Stimulated activated naive CD8-positive, alpha-beta T cell treated with anti-CD3 and anti-CD28 coated beads, Interleukin-15, Interleukin-2, amounts not matched to agents 100 U/mL and 50 U/mL, for 24 hours (primary cell): ENCODE results near the gene SLC4A5.
"Not testable (repeated sequence)": the region's sequence is repeated elsewhere in the genome, so short reads cannot be mapped to it uniquely, and the experiment has no call there.

Experiments
- ATAC-seq: fragments of 150-1000 bp; cut with Tn5 transposase; one replicate; pipeline ENCODE4 v1.10.0; 2021
- DNase-seq: peaks from one replicate; pipeline ENCODE4 v3.0.0; 2021

SLC4A5 gene

GRCh38 chr2:74232426-74232825 is 110.8 kb downstream of the SLC4A5 start:
- DNase-seq (no peak), ATAC-seq (no peak)

DNA sequence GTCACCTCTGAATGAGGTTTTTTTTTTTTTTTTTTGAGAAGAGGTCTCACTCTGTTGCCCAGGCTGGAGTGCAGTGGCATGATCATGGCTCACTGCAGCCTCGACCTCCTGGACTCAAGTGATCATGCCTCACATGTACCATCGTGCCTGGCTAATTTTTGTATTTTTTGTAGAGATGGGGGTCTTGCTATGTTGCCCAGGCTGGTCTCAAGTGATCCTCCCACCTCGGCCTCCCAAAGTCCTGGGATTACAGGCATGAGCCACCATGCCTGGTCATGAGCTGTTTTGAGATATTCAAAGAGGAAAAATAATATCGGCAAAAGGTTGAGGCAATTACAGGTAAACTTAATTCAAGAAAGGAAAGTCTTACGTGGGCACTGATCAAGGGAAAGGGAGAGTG is 113.4 kb downstream of the SLC4A5 start:
- not testable (repeated sequence) for DNase-seq

GRCh38 chr2:74228772-74229171 is 114.4 kb downstream of the SLC4A5 start:
- no peak for ATAC-seq
- no peak for DNase-seq

More for the DNA sequence above, 113.4 kb downstream of the SLC4A5 start:
- not testable (repeated sequence) for ATAC-seq

GRCh38 chr2:74227646-74228045 is 115.6 kb downstream of the SLC4A5 start:
- no peak for ATAC-seq

GRCh38 chr2:74226648-74227213 is 116.5 kb downstream of the SLC4A5 start:
- ATAC-seq: no peak

More at GRCh38 chr2:74227646-74228045, 115.6 kb downstream of the SLC4A5 start:
- no peak for DNase-seq

DNA sequence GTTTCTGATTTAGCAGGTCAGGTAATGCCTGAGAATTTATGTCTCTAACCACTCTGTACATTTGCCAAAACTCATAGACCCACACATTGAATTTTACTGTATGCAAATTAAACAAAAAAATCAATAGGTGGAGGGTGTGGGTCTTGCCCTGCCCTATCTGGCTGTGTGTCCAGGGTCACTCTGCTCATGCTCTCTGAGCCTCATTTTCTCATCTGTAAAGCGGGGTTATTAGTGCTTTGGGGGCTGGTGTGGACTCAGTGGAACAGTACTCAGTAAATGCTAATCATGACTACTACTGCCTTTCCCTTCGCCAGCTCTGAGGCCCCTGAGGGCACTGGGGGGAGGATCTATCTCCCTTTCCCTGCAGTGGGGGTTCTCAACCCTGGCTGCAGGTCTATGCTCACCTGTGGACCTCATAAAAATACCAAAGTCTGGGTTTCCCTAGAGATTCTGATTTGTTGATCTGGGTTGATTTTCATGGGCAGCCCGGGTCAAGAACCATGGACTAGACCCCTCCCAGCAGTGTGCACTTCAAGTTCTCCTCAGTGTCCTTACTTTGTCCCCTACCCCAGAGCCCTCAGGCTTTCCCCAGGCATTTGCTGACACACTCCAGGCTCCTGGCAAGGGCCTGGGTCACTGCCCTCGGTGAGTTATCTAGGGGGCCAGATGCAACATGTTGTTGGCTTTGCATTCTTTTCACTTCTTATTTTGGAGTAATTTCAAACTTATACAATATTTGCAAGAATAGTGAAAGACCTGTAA is 117.3 kb downstream of the SLC4A5 start:
- no peak for ATAC-seq

More at GRCh38 chr2:74226648-74227213, 116.5 kb downstream of the SLC4A5 start:
- DNase-seq: no peak

GRCh38 chr2:74223941-74224770 is 119.1 kb downstream of the SLC4A5 start:
- DNase-seq (no peak), ATAC-seq (peak; percentile 15)

More for the DNA sequence above, 117.3 kb downstream of the SLC4A5 start:
- DNase-seq: no peak

- ATAC-seq (no peak), DNase-seq (no peak)
Observed at GRCh38 chr2:74222300-74222650, 120.9 kb downstream of the SLC4A5 start.

GRCh38 chr2:74221604-74222299 is 121.5 kb downstream of the SLC4A5 start:
- ATAC-seq: no peak
- DNase-seq: no peak

GRCh38 chr2:74221091-74221490 is 122.1 kb downstream of the SLC4A5 start:
- DNase-seq: no peak

DNA sequence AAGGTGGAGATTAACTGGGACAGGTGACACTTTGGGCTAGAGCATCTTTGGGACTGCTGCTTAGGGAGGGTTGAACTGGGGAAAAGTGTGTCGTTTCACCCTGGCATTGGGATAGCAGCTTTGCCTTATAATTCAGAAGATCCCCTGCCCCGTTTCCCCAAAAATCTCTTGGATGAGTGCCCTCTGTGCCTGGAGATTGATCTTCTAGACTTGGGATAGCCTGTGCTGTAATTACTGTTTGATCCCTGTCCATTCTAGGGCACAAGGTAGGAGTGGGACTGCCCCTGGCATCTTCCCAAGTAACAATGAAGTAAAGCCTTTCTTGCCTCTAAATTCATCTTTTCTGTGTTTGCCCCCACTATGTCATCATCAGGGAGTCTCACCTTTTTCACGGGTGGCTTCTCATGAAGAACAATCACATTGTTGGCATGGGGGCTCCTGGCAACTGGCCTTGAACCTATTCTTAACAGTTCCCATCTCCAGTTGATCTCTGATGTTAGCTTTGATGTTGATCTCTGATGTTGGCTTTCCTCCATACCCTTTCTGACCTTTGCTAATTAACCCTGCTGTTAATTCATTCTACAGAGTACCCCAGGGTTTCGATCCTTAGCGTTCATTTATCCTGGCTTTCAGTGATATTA is 123.2 kb downstream of the SLC4A5 start:
- ATAC-seq (no peak), DNase-seq (no peak)

More at GRCh38 chr2:74221091-74221490, 122.1 kb downstream of the SLC4A5 start:
- ATAC-seq: no peak

DNA sequence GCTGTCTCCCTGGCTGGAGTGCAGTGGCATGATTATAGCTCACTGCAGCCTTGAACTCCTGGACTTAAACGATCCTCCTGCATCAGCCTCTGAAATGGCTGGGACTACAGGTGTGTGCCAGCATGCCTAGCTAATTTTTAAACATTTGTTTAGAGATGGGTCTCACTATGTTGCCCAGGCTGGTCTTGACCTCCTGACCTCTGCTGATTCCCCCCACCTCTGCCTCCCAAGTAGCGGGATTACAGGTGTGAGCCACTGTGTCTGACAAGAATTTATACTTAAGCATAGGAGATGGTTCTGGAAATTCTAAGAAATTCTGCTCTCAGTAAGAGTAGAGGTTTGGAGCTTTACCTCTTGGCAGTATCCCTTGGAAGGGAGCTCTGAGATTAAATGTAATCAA is 126.6 kb downstream of the SLC4A5 start:
- DNase-seq (no peak), ATAC-seq (no peak)

GRCh38 chr2:74215771-74216170 is 127.4 kb downstream of the SLC4A5 start:
- not testable (repeated sequence) for DNase-seq, ATAC-seq

- no peak for DNase-seq
- no peak for ATAC-seq
Observed at GRCh38 chr2:74212702-74213410, 130.4 kb downstream of the SLC4A5 start.

GRCh38 chr2:74206180-74206688 is 137.0 kb downstream of the SLC4A5 start:
- ATAC-seq (peak; percentile 88), DNase-seq (peak; percentile 50)

DNA sequence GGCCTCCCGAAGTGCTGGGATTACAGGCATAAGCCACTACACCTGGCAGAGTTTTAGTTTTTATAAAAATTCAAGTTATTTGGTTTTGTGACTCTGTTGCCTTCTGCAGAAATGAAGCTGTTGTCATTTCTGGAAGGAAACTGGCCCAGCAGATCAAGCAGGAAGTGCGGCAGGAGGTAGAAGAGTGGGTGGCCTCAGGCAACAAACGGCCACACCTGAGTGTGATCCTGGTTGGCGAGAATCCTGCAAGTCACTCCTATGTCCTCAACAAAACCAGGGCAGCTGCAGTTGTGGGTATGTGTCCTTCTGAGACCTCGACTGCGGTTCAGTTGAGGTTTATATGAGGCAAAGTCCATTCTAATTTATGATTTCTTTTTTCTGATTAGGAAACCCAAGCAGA is 137.6 kb downstream of the SLC4A5 start:
- no peak for DNase-seq

GRCh38 chr2:74205113-74205512 is 138.1 kb downstream of the SLC4A5 start:
- no peak for ATAC-seq

More for the DNA sequence above, 137.6 kb downstream of the SLC4A5 start:
- ATAC-seq: no peak

DNA sequence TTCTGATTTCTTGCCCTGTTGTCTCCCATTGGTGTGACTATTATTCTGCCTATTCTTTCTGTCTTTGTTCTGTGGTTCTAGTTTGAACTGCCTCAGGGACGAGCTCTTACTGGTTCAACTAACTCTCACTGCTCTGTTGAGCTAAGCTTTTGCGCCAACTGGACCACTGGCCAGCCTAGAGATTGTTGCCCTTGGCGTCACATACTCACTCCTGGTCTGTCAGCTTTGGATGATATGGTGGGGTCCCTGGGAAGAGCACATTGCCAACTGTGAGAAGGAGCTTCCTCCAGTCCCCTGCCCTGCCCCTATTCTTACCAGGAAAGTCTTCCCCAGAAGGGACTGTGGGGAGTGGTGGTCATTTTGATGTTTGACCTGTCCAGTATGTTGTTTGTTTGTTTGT is 138.8 kb downstream of the SLC4A5 start:
- ATAC-seq: no peak
- no peak for DNase-seq

More at GRCh38 chr2:74205113-74205512, 138.1 kb downstream of the SLC4A5 start:
- DNase-seq: no peak

DNA sequence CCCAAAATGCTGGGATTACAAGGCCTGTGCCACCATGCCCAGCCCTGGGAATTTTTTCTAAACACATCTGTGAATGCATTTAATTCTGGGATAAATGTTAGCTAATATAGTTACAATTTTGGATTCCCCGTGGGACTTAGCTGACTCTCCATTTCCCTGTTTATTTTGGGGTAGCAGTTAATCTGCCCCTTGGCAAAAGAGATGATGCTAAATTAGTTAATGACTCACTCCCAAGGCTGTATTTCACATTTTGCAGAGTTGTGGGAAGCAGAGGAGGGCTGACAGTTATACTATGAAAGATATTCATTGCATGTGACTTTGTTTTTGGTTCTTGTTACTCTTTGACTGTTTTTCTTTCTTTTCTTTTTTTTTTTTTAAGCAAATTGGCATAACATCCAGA is 141.6 kb downstream of the SLC4A5 start:
- DNase-seq (no peak), ATAC-seq (no peak)

- ATAC-seq (no peak), DNase-seq (no peak)
Observed at GRCh38 chr2:74201196-74201595, 142.0 kb downstream of the SLC4A5 start.

GRCh38 chr2:74199871-74200305 is 143.3 kb downstream of the SLC4A5 start:
- no peak for ATAC-seq
- peak; percentile 32 for DNase-seq
